ENCODE data around the gene PRND. TPM values are rescaled to one million over a fixed set of nuclear protein-coding genes. Genes with fewer than 3 reads are reported as not detected.
"Not testable (repeated sequence)": the region's sequence is repeated elsewhere in the genome, so short reads cannot be mapped to it uniquely, and the experiment has no call there.

Gene PRND
- total RNA-seq, 1 donor from 2014 or later = not detected

DNA sequence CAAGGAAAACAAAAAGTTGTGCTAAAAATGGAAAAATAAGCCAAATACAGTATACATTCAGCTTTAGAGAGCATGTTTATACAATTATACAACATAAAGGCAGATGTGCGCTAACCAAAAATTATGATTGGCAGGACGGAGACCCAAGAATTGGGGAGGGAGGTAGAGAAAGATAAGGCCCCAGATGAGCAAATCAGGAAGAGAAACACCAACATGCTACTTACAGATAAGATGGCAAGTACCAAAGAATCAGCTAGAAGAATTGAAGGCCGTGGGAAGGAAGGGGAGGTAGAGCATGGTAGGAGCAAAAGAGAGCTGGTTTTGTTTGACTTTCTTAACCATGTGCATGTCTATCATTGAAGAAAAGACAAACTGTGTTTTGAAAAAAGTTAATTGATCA, 45.4 kb downstream of the PRND start:
- Mint-ChIP-seq H3K9me3 (peaks cover 28% of the 10 kb centered on the region), H3K4me3 (no peak overlapping the region), H3K27me3 (ENCODE audit: low read depth) (peaks cover 17% of the 10 kb centered on the region), H3K27ac (no peak overlapping the region), H3K4me1 (no peaks in the 10 kb centered on the region), H3K36me3 (no peaks in the 10 kb centered on the region)
- TF ChIP-seq, protein P1, sequence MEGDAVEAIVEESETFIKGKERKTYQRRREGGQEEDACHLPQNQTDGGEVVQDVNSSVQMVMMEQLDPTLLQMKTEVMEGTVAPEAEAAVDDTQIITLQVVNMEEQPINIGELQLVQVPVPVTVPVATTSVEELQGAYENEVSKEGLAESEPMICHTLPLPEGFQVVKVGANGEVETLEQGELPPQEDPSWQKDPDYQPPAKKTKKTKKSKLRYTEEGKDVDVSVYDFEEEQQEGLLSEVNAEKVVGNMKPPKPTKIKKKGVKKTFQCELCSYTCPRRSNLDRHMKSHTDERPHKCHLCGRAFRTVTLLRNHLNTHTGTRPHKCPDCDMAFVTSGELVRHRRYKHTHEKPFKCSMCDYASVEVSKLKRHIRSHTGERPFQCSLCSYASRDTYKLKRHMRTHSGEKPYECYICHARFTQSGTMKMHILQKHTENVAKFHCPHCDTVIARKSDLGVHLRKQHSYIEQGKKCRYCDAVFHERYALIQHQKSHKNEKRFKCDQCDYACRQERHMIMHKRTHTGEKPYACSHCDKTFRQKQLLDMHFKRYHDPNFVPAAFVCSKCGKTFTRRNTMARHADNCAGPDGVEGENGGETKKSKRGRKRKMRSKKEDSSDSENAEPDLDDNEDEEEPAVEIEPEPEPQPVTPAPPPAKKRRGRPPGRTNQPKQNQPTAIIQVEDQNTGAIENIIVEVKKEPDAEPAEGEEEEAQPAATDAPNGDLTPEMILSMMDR (IDR thresholded peaks at IDR 0.05; ENCODE audit: unreplicated experiment) = no peak
- no peak for DNase-seq (ENCODE audit: low spot score in 2 of 2, unreplicated experiment in 2 of 2)

DNA sequence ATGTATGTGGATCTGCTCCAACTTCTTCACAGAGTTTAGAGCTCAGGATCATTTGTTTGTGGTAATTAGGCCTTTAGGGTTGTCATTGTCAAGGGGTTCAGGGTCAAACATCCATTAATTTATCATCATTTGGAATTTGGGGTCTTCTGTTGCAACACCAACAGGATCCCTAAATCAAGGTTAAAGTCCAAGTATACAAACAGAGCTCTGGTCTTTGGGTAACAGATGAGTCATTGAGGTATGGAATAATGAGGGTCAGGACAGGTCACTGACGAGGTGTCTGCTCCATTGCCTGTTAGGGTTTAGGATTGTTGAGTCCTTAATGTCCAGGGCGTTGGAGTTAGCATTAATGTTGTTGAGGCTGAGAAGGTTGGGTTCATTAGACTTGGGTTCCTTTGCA, 47.6 kb downstream of the PRND start:
- no peak for DNase-seq (ENCODE audit: low spot score in 2 of 2, unreplicated experiment in 2 of 2)
- no peak overlapping the region for H3K4me3 Mint-ChIP-seq
- H3K36me3 Mint-ChIP-seq = no peaks in the 10 kb centered on the region
- no peaks in the 10 kb centered on the region for H3K4me1 Mint-ChIP-seq
- no peak overlapping the region for H3K27ac Mint-ChIP-seq
- H3K27me3 Mint-ChIP-seq (ENCODE audit: low read depth) = no peaks in the 10 kb centered on the region
- peaks cover 36% of the 10 kb centered on the region for H3K9me3 Mint-ChIP-seq
- TF ChIP-seq, protein P1 (IDR thresholded peaks at IDR 0.05; ENCODE audit: unreplicated experiment) = no peak

DNA sequence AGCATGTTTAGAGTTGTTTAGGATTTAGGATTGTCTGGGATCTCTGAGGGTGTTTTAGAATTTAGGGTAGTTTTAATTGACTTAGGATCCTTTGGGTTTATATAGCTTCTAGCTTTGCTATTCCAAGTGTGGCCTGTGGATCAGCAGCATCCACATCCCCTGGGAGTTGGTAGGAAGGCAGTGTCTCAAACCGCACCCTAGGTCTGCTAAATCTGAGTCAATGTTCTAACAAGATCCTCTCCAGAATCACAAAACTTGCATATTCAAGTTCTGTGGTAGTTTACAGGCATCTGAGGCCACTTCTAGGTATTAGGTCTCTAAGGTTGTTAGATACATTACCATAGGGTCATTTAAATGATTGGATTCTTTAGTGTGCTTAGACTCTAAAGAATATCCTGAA, 48.3 kb downstream of the PRND start:
- H3K36me3 Mint-ChIP-seq = no peaks in the 10 kb centered on the region
- no peak overlapping the region for H3K27ac Mint-ChIP-seq
- DNase-seq (ENCODE audit: low spot score in 2 of 2, unreplicated experiment in 2 of 2) = no peak
- H3K4me1 Mint-ChIP-seq = no peaks in the 10 kb centered on the region
- H3K4me3 Mint-ChIP-seq = no peak overlapping the region
- no peaks in the 10 kb centered on the region for H3K27me3 Mint-ChIP-seq (ENCODE audit: low read depth)
- peaks cover 36% of the 10 kb centered on the region for H3K9me3 Mint-ChIP-seq
- TF ChIP-seq, protein P1 (IDR thresholded peaks at IDR 0.05; ENCODE audit: unreplicated experiment) = no peak

DNA sequence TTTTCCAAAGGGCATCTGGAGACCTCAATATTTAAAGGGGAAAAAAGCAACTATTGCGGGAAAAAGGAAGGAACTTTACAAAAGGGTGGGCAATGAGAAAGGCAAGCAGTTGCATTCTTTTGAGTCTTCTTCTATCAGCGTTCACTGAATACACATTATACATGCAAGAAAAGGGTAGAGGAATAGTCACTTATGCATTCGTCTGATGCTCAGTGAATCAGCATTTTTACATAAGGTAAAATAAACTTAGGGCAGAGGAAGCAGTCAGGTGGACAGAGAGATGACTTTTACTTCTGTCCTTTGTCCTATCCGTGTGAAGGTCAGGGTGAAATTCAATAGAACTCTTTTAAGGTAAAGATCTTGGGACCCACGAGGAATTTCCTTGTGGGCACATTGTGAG, 49.3 kb downstream of the PRND start:
- DNase-seq (ENCODE audit: low spot score in 2 of 2, unreplicated experiment in 2 of 2) = no peak
- peaks cover 36% of the 10 kb centered on the region for H3K9me3 Mint-ChIP-seq

DNA sequence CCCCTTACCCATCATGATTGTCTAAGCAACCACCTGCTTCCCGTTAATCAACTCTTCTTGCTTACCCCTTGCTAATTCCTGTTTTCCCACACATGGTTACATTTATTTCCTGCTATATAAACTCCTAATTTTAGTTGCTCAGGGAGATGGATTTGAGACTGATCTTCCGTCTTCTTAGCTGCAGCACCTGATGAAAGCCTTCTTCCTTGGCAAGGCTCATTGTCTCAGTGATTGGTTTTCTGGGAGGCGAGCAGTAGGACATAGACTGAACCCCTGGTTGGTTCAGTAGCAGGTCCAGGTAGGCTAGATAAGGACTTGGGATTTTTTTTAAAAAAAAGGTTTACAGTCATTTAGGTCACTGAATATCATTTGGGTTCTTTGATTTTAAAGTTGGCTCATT, 50.4 kb downstream of the PRND start:
- DNase-seq (ENCODE audit: low spot score in 2 of 2, unreplicated experiment in 2 of 2) = no peak
- Mint-ChIP-seq H3K27me3 (ENCODE audit: low read depth) (no peaks in the 10 kb centered on the region), H3K27ac (no peak overlapping the region), H3K9me3 (peaks cover 36% of the 10 kb centered on the region), H3K4me1 (no peaks in the 10 kb centered on the region), H3K36me3 (no peaks in the 10 kb centered on the region), H3K4me3 (no peak overlapping the region)
- TF ChIP-seq, protein P1 (IDR thresholded peaks at IDR 0.05; ENCODE audit: unreplicated experiment) = no peak

More for the DNA sequence above, 49.3 kb downstream of the PRND start:
- no peaks in the 10 kb centered on the region for H3K4me1 Mint-ChIP-seq
- H3K4me3 Mint-ChIP-seq = no peak overlapping the region
- H3K27ac Mint-ChIP-seq = no peak overlapping the region
- no peaks in the 10 kb centered on the region for H3K36me3 Mint-ChIP-seq
- TF ChIP-seq, protein P1 (IDR thresholded peaks at IDR 0.05; ENCODE audit: unreplicated experiment) = no peak
- H3K27me3 Mint-ChIP-seq (ENCODE audit: low read depth) = no peaks in the 10 kb centered on the region

DNA sequence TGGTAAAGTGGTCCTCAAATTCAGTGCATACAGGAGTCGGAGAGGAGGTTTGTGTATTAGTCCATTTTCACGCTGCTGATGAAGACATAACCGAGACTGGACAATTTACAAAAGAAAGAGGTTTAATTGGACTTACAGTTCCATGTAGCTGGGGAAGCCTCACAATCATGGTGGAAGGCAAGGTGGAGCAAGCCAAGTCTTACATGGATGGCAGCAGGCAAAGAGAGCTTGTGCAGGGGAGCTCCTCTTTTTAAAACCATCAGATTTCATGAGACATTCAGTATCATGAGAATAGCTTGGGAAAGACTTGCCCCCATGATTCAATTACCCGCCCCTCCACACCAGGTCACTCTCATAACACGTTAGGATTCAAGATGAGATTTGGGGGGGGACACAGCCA, 51.3 kb downstream of the PRND start:
- DNase-seq (ENCODE audit: low spot score in 2 of 2, unreplicated experiment in 2 of 2); H3K4me3 Mint-ChIP-seq; H3K4me1 Mint-ChIP-seq; H3K27me3 Mint-ChIP-seq (ENCODE audit: low read depth); H3K27ac Mint-ChIP-seq; H3K36me3 Mint-ChIP-seq: not testable (repeated sequence)
- H3K9me3 Mint-ChIP-seq = peaks cover 36% of the 10 kb centered on the region

All from mesothelial cell of epicardium (in vitro differentiated cells).